Neural crest cell (in vitro differentiated cells): ENCODE results near the gene AKT1. TPM values are rescaled to one million over a fixed set of nuclear protein-coding genes. Genes with fewer than 3 reads are reported as not detected.
A peak's percentile ranks its signal among the peaks of the same experiment; 100 is the strongest.

ENCODE experiments used
- DNase-seq: peaks from one replicate; pipeline ENCODE4 v3.0.0; 2021; ENCODE audit warnings: low read depth, mixed read lengths, low spot score
- H3K27ac Mint-ChIP-seq: one replicate; pipeline ENCODE4 v1.8.0; 2021; ENCODE audit warnings: mild to moderate bottlenecking, mixed read lengths; ENCODE audit not compliant: unreplicated experiment
- H3K27me3 Mint-ChIP-seq: 2 replicates; pipeline ENCODE4 v1.8.0; 2021; ENCODE audit warnings: low read depth, mild to moderate bottlenecking, mixed read lengths
- H3K36me3 Mint-ChIP-seq: 2 replicates; pipeline ENCODE4 v1.8.0; 2021; ENCODE audit warnings: low read depth, mild to moderate bottlenecking, mixed read lengths
- H3K4me1 Mint-ChIP-seq: 2 replicates; pipeline ENCODE4 v1.8.0; 2021; ENCODE audit warnings: mixed read lengths
- H3K4me3 Mint-ChIP-seq: one replicate; pipeline ENCODE4 v1.8.0; 2021; ENCODE audit warnings: mild to moderate bottlenecking, mixed read lengths
- H3K9me3 Mint-ChIP-seq: 2 replicates; pipeline ENCODE4 v1.8.0; 2021; ENCODE audit warnings: mixed read lengths
- CTCF ChIP-seq: fragments of 200-600 bp; sonication (generic); conservative IDR thresholded peaks from 2 replicates; pipeline ENCODE4 v1.5.0; 2021; ENCODE audit warnings: antibody characterized with exemption, mild to moderate bottlenecking
- total RNA-seq: library from RNA; stranded (reverse); gene quantifications from 2 replicates; pipeline ENCODE4 v1.2.1, GENCODE V29; 2021

Gene AKT1
- total RNA-seq, 1 donor from 2014 or later = 191 TPM

- H3K36me3 Mint-ChIP-seq = peaks cover 23% of the 10 kb centered on the region
- no peak overlapping the region for H3K27ac Mint-ChIP-seq
- TF ChIP-seq CTCF = no peak
- no peaks in the 10 kb centered on the region for H3K27me3 Mint-ChIP-seq
- H3K9me3 Mint-ChIP-seq = no peaks in the 10 kb centered on the region
- H3K4me1 Mint-ChIP-seq = peaks cover 21% of the 10 kb centered on the region
- no peak for DNase-seq
- no peak overlapping the region for H3K4me3 Mint-ChIP-seq
These were observed 28.0 kb downstream of the AKT1 start for GRCh38 chr14:104767634-104767918.

- DNase-seq = no peak
- Mint-ChIP-seq H3K36me3 (peaks cover 25% of the 10 kb centered on the region), H3K4me3 (peak overlapping the region; percentile 22)
These were observed 28.5 kb downstream of the AKT1 start for GRCh38 chr14:104766863-104767633.

GRCh38 chr14:104766256-104766862 is 29.2 kb downstream of the AKT1 start:
- Mint-ChIP-seq H3K4me3 (peak overlapping the region; percentile 65), H3K27ac (peak overlapping the region; percentile 73), H3K27me3 (no peaks in the 10 kb centered on the region), H3K4me1 (peaks cover 21% of the 10 kb centered on the region), H3K36me3 (peaks cover 23% of the 10 kb centered on the region), H3K9me3 (no peaks in the 10 kb centered on the region)
- DNase-seq = no peak
- TF ChIP-seq CTCF = no peak

More at GRCh38 chr14:104766863-104767633, 28.5 kb downstream of the AKT1 start:
- peaks cover 21% of the 10 kb centered on the region for H3K4me1 Mint-ChIP-seq
- H3K27me3 Mint-ChIP-seq = no peaks in the 10 kb centered on the region
- TF ChIP-seq CTCF = no peak
- no peaks in the 10 kb centered on the region for H3K9me3 Mint-ChIP-seq
- H3K27ac Mint-ChIP-seq = peak overlapping the region; percentile 73

- Mint-ChIP-seq H3K27ac (no peak overlapping the region), H3K4me1 (peaks cover 18% of the 10 kb centered on the region), H3K36me3 (peaks cover 18% of the 10 kb centered on the region), H3K27me3 (no peaks in the 10 kb centered on the region), H3K9me3 (no peaks in the 10 kb centered on the region), H3K4me3 (no peak overlapping the region)
- TF ChIP-seq CTCF = no peak
- no peak for DNase-seq
These were observed 30.0 kb downstream of the AKT1 start for GRCh38 chr14:104765517-104765916.

GRCh38 chr14:104758981-104759969 is 36.3 kb downstream of the AKT1 start:
- Mint-ChIP-seq H3K27ac (no peak overlapping the region), H3K4me3 (peak overlapping the region; percentile 67), H3K9me3 (no peaks in the 10 kb centered on the region), H3K27me3 (no peaks in the 10 kb centered on the region), H3K4me1 (peaks cover 11% of the 10 kb centered on the region), H3K36me3 (peaks cover 7% of the 10 kb centered on the region)
- no peak for DNase-seq
- no peak for TF ChIP-seq CTCF
